ENCODE results near the gene MUC2. TPM values are rescaled to one million over a fixed set of nuclear protein-coding genes. Genes with fewer than 3 reads are reported as not detected.

Gene MUC2
- total and polyA plus RNA-seq, 2 experiments from 2014 or later: 0.03 TPM; not detected in 1

- no peaks in the 10 kb centered on the region for H3K9me3 ChIP-seq (ENCODE audit: low read depth)
- H3K27me3 ChIP-seq: no peaks in the 10 kb centered on the region
- H3K4me3 ChIP-seq: no peak overlapping the region
- no peak for DNase-seq (ENCODE audit: low read depth in 1 of 2, low spot score in 1 of 2)
- TF ChIP-seq, protein P1, sequence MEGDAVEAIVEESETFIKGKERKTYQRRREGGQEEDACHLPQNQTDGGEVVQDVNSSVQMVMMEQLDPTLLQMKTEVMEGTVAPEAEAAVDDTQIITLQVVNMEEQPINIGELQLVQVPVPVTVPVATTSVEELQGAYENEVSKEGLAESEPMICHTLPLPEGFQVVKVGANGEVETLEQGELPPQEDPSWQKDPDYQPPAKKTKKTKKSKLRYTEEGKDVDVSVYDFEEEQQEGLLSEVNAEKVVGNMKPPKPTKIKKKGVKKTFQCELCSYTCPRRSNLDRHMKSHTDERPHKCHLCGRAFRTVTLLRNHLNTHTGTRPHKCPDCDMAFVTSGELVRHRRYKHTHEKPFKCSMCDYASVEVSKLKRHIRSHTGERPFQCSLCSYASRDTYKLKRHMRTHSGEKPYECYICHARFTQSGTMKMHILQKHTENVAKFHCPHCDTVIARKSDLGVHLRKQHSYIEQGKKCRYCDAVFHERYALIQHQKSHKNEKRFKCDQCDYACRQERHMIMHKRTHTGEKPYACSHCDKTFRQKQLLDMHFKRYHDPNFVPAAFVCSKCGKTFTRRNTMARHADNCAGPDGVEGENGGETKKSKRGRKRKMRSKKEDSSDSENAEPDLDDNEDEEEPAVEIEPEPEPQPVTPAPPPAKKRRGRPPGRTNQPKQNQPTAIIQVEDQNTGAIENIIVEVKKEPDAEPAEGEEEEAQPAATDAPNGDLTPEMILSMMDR (IDR thresholded peaks at IDR 0.05; ENCODE audit: low read depth, low read length): no peak
- H3K4me1 ChIP-seq (ENCODE audit: low read depth): no peaks in the 10 kb centered on the region
- no peaks in the 10 kb centered on the region for H3K36me3 ChIP-seq
- H3K27ac ChIP-seq: no peak overlapping the region
Observed at GRCh38 chr11:1044160-1044559, 30.5 kb upstream of the MUC2 start.

DNA sequence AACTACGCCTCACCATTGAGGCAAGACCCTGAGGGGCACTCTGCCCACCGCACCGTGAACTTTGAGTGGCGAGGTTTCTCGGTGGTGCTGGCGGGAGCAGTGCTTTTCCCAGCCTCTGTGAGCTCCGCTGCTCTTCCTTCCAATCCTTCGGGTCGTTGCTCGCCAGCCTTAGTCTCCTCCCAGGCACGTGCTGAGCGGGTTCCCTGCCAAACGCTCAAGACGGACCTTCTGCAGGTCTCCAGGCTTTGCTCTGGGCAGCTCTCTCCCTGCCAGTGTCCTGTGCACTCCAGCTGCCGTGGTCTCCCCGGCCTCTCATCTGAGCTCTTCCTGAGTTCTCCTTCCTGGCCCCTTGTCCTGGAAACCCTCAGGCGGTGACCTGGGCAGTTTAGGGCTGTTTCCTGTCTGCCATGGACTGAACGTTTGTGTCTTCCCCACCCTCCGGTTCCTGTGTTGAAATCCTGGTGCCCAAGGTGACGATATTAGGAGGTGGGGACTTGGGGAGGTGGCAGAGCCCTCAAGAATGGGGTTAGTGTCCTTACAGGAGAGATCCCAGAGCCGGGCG lies 27.0 kb upstream of the MUC2 start:
- no peak overlapping the region for H3K4me3 ChIP-seq
- H3K9me3 ChIP-seq (ENCODE audit: low read depth): no peaks in the 10 kb centered on the region
- H3K4me1 ChIP-seq (ENCODE audit: low read depth): no peaks in the 10 kb centered on the region
- H3K27me3 ChIP-seq: no peaks in the 10 kb centered on the region
- no peaks in the 10 kb centered on the region for H3K36me3 ChIP-seq
- no peak overlapping the region for H3K27ac ChIP-seq
- DNase-seq (ENCODE audit: low read depth in 1 of 2, low spot score in 1 of 2): no peak
- TF ChIP-seq, protein P1 (IDR thresholded peaks at IDR 0.05; ENCODE audit: low read depth, low read length): no peak

- Histone ChIP-seq H3K4me1 (ENCODE audit: low read depth) (no peaks in the 10 kb centered on the region), H3K27ac (no peak overlapping the region), H3K27me3 (no peaks in the 10 kb centered on the region), H3K4me3 (no peak overlapping the region), H3K36me3 (no peaks in the 10 kb centered on the region), H3K9me3 (ENCODE audit: low read depth) (no peaks in the 10 kb centered on the region)
- no peak for DNase-seq (ENCODE audit: low read depth in 1 of 2, low spot score in 1 of 2)
- TF ChIP-seq, protein P1 (IDR thresholded peaks at IDR 0.05; ENCODE audit: low read depth, low read length): no peak
Observed at GRCh38 chr11:1048375-1049070, 26.2 kb upstream of the MUC2 start.

- TF ChIP-seq, protein P1 (IDR thresholded peaks at IDR 0.05; ENCODE audit: low read depth, low read length): no peak
- Histone ChIP-seq H3K27ac (no peak overlapping the region), H3K4me1 (ENCODE audit: low read depth) (no peaks in the 10 kb centered on the region), H3K27me3 (no peaks in the 10 kb centered on the region), H3K36me3 (no peaks in the 10 kb centered on the region), H3K4me3 (no peak overlapping the region), H3K9me3 (ENCODE audit: low read depth) (no peaks in the 10 kb centered on the region)
- DNase-seq (ENCODE audit: low read depth in 1 of 2, low spot score in 1 of 2): no peak
Observed at GRCh38 chr11:1049071-1049405, 25.6 kb upstream of the MUC2 start.

GRCh38 chr11:1049431-1049891 lies 25.2 kb upstream of the MUC2 start:
- TF ChIP-seq, protein P1 (IDR thresholded peaks at IDR 0.05; ENCODE audit: low read depth, low read length): no peak
- H3K4me3 ChIP-seq: no peak overlapping the region
- no peaks in the 10 kb centered on the region for H3K4me1 ChIP-seq (ENCODE audit: low read depth)
- H3K36me3 ChIP-seq: no peaks in the 10 kb centered on the region
- no peaks in the 10 kb centered on the region for H3K27me3 ChIP-seq
- H3K27ac ChIP-seq: no peak overlapping the region
- DNase-seq (ENCODE audit: low read depth in 1 of 2, low spot score in 1 of 2): no peak
- H3K9me3 ChIP-seq (ENCODE audit: low read depth): no peaks in the 10 kb centered on the region
